GM21786 (cell line): Measurements from ENCODE around the gene PIEZO1.
"Not testable (repeated sequence)": the region's sequence is repeated elsewhere in the genome, so short reads cannot be mapped to it uniquely, and the experiment has no call there.

Source experiments
- ATAC-seq: cut with Tn5 transposase; IDR thresholded peaks from one replicate; pipeline ENCODE4 v1.9.1; 2021; ENCODE audit not compliant: unreplicated experiment

PIEZO1 gene

GRCh38 chr16:88785106-88785924 lies at the start of gene PIEZO1:
Gene PIEZO1, minus strand, starts transcription at chr16:88785220. Its CDS starts 256 bp downstream, at chr16:88784964.
- no peak for ATAC-seq

- ATAC-seq: no peak
These were observed 49.6 kb upstream of the PIEZO1 start for GRCh38 chr16:88834670-88835069.

GRCh38 chr16:88833086-88833485 lies 48.1 kb upstream of the PIEZO1 start:
- ATAC-seq: no peak

GRCh38 chr16:88831838-88832237 lies 46.8 kb upstream of the PIEZO1 start:
- no peak for ATAC-seq

GRCh38 chr16:88830783-88831182 lies 45.8 kb upstream of the PIEZO1 start:
- no peak for ATAC-seq

GRCh38 chr16:88830258-88830657 lies 45.2 kb upstream of the PIEZO1 start:
- no peak for ATAC-seq

GRCh38 chr16:88828711-88829110 lies 43.7 kb upstream of the PIEZO1 start:
- ATAC-seq: no peak

GRCh38 chr16:88827727-88828126 lies 42.7 kb upstream of the PIEZO1 start:
- no peak for ATAC-seq

GRCh38 chr16:88826070-88826840 lies 41.2 kb upstream of the PIEZO1 start:
- no peak for ATAC-seq

- ATAC-seq: no peak
These were observed 40.1 kb upstream of the PIEZO1 start for GRCh38 chr16:88825146-88825545.

- ATAC-seq: no peak
These were observed 39.4 kb upstream of the PIEZO1 start for GRCh38 chr16:88824256-88825077.

- not testable (repeated sequence) for ATAC-seq
These were observed 38.6 kb upstream of the PIEZO1 start for GRCh38 chr16:88823646-88824045.

- no peak for ATAC-seq
These were observed 37.4 kb upstream of the PIEZO1 start for GRCh38 chr16:88822281-88823040.

GRCh38 chr16:88821168-88821850 lies 36.3 kb upstream of the PIEZO1 start:
- no peak for ATAC-seq

GRCh38 chr16:88820385-88821025 lies 35.5 kb upstream of the PIEZO1 start:
- no peak for ATAC-seq

- ATAC-seq: no peak
These were observed 34.1 kb upstream of the PIEZO1 start for GRCh38 chr16:88819126-88819525.

GRCh38 chr16:88818575-88818874 lies 33.5 kb upstream of the PIEZO1 start:
- ATAC-seq: no peak

GRCh38 chr16:88817785-88818574 lies 33.0 kb upstream of the PIEZO1 start:
- ATAC-seq: no peak
